Measurements from ENCODE around the gene PLCH2.
A peak's percentile ranks its signal among the peaks of the same experiment; 100 is the strongest.

GRCh38 chr1:2474933-2475371 lies 1.1 kb upstream of the PLCH2 start:
- TF ChIP-seq FOXA1 (IDR thresholded peaks at IDR 0.05) (peak; percentile 59), CTCF (IDR thresholded peaks at IDR 0.05; ENCODE audit: low read depth, low read length, missing input control) (no peak)

Measured in liver (tissue), 2 donors.